Hematopoietic multipotent progenitor cell treated with erythropoietin and hydrocortisone succinate and interleukin-3 and kit ligand, for 6 days (in vitro differentiated cells): ENCODE results near the gene HPCAL1.

Experiments
- DNase-seq: peaks from one replicate; pipeline ENCODE4 v3.0.0-alpha.2; 2015

The HPCAL1 gene

DNA sequence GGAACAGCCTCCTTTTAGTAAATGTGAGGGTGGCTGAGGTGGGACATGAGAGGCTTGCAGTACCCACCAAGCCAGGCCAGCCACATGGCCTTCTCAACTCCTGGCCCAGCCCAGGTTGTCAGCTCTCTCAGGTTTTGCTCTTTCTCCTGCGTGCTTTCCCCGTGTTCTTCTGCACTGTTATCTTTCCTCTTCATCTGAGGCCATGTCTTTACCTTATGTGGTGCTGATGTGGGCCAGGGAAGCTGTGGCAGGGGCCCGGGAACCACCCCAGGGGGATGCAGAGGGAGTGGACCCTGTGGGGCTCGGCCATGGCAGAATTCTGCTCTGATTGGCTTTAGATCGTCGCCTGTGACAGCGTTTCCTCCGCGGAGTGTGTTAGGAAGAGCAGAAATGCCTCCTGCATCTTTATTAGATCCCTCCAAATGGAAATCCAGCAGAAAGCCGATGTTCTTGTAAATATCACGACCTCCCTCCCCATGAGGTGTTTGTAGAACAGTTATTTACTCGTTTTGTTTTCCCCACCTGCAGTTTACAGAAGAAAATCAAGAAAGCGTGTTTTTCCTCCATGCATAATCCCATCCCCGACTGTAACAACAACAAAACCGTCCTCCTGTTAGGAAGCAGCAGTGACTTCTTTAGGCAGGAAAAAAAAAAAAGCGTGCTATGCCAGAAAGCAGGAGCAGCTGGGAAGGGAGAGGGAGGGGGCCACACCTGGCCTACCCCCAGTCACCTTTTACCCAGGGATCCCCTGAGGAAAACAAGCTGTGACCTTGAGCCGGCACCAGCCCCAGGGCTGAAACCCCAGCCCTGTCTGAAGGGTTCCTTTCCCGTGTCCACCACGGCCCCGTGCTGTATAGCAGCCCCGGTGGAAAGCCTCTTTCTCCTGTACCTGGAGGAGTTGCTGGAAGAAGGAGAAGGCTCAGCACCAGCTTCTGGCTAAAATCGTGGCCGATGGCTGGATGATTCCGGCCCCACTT, 54.8 kb downstream of the HPCAL1 start:
- DNase-seq = no peak

DNA sequence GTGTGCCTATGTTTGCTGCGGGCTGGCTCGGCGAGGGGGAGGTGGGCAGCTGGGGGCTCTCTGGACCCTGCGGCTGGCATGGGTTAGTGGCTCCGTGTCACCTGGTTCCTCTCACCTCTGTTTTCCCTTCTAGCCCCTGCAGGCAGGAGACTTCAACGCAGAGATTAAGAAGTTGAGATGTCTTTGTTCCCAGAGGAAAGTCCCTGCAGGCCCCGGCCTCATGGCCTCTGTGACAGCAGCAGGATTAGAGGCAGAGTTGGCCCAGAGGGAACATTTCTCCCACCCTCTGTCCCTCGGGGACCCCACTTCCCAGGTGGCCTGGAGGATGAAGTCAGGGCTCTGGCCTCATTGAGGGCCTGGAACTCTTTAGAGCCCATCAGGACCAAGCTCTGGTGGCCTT, 56.5 kb downstream of the HPCAL1 start:
- no peak for DNase-seq

DNA sequence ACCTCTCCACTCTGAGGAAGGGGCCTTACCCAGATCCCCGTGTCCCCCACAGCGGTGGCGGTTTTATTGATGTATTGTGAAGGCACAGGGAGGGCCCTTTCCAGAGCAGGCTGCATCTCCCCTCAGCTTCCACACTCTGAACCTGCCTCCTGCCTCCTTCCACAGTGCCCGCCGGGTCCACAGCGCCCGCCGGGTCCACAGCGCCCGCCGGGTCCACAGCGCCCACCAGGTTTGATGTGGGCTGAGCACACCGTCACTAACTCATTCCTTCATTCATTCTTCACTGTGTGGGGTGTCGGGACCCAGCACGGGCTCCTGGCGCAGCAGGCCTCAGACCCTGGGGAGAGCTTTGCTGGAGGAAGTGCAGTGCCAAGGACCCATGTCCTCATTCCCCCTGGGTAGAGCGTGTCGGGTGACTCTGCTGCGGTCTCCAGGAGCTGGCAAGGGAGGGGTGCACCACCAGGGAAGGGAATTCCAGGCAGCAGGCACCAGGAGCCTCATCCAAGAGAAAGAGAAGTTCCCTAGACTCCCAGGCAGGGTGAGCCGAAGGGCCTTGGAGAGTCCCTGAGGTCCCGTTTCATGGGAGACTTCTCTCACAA, 57.1 kb downstream of the HPCAL1 start:
- no peak for DNase-seq

DNA sequence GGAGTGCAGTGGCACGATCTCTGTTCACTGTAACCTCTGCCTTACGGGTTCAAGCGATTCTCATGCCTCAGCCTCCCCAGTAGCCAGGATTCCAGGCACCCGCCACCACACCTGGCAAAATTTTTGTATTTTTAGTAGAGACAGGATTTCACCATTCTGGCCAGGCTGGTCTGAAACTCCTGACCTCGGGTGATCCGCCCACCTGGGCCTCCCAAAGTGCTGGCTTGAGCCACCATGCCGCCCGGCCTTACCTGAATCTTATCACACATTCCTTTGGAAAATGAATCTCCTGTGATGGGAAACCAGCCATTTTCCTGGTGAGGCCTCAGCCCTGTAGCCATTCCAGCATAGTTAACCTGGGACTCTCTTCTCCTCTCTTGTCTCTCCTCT, 57.8 kb downstream of the HPCAL1 start:
- no peak for DNase-seq

DNA sequence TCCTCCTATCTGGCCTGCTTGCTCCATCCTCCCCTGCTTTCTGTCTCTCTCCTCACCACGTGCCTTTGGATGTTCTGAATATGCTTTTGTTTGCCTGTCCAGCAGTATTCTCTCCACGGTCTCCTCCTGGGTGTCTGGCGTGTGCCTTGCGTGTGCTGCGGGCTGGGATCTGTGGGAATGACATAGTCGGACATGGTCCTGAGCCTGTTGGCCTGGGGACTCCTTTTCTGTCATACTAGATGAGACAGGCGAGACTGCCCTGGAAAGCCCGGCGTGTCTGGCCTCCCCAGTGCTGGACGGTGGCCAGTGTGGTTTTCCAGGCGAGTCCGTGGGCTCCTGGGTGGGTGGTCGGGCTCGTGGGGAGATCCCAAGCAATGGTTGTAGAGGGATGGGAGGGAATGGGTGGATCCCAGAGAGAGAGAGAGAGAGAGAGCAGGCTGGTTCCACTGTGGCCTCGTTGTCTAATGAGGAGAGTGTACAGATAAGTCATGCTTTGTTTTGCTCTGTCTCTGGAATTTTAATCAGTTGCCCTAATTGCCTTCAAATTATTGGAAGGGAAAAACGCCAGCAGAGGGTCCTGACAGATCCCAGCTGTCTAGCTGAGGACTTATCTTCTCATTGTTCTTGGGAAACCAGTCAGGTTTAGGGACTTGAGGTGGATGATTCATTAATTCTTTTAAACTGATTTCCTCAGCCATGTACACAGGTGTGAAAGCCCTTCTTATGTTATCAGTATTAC, 58.3 kb downstream of the HPCAL1 start:
- DNase-seq = no peak

DNA sequence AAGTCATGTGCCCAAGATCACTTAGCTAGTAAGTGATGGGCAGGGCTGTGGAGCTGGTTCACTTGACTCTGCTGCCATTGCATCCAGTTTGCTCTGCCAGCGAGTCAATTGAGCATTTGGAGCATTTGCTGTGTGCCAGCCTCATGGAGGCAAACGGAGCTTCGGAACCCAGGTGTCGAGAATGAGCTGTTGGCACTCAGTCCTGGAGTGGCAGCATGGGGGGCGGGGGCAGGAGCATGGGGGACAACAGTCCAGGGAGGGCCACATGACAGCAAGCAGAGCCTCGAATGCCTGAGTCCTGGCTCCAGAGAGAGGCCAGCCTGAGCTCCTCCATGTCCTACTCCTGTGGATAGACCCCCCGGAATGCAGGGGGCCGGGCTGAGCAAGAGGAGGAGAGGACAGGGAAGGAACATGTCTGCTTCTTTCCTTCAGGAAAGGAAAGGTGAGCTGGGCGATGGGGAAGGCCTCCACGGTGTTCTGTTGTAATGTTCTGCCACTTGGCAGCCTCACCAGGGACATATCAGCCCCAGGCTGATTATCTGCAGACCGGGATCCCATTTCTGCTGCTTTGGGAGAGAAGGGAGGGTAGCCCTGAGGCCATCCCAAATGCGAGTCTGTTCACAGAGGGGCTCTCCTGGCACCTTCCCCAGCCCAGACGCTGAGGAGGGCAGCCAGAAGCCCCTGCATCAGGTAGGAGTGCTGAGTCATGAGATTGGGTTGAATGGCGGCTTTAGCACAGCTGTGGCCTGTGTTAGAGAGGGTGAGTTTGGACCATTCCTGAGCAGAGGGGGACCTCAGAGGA, 59.6 kb downstream of the HPCAL1 start:
- DNase-seq = no peak

DNA sequence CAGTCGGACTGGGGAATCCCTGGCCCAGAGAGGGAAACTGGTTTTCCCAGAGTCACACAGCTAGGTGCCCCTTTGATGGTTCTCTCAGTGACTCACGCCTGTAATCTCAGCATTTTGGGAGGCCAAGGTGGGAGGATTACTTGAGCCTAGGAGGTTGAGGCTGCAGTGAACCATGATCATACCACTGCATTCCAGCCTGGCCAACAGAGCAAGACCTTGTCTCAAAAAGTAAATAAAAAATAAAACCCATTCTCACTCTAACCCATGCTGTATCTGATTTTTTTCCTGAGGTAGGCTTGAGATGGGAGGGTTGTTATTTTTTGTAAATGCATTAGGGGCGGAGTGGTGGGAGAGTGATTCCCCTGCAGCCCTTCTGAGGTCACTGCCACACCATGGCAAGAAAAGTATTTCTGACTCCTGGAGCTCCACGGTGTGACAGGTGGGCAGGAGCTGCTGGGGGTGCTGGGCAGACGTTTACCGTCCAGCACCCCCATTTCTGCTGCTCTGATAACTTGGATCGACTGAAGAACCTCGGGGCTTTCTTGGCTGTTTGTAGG, 60.3 kb downstream of the HPCAL1 start:
- no peak for DNase-seq

DNA sequence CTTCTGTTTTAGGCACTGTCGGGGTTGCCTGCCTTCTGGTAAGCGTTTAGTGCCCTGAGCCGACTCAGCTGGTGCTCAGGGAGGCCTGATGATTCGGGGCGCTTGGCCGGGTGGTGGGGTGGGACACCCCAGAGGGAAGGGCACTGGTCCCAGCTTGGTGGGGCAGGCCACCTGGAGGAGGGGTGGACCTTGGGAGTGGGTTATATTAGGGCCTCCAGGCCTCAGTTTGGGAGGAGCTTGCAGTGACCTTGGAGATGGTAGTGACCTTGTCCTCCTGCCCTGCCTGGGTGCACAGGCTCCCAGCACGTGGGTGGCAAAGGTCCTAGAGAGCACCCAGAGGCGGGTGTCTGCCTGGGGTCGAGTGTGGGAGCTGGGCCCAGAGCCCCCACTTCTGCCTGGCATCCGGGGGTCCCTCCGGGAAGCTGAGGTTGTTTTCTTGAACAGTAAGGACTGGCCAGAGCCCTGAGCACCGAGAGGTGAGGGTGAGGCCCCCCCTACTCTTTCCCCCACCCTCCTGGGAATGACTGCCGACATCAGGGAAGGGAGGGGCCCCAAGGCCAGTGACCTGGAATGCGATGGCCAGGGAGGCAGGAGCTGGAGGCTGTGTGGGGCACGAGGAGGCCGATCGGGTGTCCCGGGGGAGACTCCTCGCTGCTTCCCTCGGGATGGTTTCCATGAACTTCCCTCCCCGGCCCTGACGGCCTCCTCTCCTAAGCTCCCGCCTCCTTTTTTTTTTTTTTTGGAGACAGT, 61.3 kb downstream of the HPCAL1 start:
- no peak for DNase-seq

DNA sequence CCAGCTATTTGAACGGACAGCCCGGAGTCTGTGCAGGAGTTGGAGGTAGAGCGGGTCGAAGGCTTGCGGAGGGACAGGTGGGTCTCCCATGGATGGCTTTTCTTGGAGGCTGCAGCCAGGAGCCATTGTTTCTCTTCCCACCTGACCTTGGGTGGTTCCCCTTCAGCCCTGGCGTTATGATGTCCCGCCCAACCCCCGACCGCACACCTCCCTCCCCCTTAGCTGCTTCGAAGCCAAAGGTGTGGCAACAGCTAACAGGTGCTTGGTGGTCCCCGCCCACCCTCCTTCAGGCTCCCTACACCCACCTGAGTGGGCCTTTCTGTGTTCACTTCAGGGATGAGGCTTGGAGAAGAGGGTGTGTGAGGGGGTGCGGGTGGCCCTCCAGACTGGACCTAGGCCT, 62.7 kb downstream of the HPCAL1 start:
- no peak for DNase-seq

DNA sequence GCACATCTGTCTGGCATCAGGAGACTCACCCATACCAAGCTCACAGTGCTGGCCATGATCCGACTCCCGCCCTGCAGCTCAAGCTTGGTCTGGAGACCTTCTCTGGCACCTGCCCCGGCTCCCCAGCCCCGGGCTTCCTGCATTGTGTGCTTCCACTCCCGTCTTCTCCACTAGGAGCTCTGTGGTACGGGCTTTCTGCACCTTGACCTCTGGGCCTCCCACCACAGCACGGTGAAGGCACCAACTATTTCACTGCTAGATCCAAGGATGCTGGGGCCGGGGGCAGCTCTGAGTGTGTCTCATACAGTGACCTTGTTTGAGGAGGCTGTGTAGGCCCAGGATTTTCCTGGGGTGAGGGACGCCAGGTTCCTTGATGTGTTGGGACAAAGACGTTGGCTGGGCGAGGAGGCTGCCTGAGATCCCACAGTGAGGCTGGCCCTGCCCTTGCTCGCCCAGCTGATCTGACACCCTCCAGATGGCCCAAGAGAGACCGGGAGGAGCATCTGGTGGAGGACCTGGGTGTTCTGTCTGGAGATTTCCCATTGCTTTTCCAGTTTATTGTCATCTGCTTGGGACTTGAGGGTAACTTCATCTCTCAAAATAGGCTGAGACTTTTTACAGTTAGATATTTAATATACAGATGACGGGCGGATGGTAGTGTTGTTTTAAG, 64.0 kb downstream of the HPCAL1 start:
- DNase-seq = no peak

DNA sequence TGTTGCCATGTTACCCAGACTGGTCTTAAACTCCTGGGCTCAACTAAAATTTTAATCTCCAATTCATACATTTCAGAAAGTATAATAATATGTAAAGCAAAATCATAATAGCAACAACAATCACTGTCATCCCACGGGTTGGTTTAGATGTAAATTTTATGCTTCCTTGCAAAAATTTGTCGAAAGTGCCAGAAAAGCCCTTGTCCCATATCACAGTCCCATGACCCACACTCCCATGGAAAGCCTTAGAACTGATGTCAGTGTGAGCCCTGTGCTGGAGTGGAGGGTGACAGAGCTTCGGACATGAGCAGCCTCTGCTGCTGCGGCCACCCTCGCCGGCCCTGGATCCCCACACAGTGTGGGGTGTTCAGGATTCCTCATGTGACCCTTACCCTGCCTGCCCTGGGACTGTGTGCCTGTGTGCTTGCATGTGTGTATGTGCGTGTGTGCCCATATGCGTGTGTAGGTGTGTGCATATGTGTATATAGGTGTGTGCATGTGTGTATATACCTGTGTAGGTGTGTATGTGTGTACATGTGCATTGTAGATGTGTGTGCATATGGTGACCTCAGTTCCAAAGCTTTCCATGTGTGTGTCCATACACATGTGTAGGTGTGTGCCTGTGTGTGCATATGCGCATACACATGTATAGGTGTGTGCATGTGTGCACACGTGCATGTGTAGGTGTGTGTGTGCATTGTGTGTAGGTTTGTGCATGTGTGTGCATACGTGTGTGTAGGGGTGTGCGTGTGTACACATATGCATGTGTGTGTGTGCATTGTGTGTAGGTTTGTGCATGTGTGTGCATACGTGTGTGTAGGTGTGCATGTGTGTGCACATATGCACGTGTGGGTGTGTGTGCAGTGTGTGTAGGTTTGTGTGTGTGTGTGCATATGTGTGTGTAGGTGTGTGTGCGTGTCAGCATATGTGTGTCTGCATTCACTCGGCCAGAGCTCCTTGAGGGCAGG, 65.1 kb downstream of the HPCAL1 start:
- no peak for DNase-seq

DNA sequence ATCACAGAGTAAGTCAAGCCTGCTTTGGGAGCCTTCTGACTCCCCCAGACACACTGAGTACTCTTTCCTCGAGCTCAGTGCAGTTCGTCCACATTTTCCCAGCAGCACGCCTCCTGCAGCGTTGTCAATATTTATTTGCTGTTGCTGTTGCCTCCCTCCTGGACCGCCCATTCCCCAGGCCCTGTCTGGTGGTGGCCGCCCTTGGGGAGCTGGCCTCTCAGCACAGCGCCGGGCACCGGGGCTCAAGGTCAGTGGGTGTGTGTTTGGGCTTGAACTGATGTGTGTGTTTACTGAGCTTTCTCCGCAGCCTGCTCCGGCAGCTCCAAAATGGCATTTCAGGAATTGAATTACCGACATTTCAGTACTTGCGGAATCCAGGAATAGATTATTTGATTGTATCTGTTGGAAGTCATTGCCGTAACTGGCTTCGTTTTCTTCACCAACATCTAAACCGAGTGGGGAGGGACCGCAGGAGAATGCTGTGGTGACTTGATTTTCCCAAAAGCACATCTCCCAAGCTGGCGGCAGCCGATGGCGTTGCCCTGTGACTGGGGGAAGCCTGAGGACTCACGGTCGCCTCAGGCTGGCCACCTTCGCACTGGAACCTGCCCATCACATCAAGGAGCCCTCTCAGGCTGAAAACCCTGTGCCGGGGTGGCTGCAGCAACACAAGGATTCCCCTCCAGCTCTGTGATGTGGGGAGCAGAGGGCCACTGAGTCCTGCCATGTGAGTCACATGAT, 66.0 kb downstream of the HPCAL1 start:
- DNase-seq = no peak

DNA sequence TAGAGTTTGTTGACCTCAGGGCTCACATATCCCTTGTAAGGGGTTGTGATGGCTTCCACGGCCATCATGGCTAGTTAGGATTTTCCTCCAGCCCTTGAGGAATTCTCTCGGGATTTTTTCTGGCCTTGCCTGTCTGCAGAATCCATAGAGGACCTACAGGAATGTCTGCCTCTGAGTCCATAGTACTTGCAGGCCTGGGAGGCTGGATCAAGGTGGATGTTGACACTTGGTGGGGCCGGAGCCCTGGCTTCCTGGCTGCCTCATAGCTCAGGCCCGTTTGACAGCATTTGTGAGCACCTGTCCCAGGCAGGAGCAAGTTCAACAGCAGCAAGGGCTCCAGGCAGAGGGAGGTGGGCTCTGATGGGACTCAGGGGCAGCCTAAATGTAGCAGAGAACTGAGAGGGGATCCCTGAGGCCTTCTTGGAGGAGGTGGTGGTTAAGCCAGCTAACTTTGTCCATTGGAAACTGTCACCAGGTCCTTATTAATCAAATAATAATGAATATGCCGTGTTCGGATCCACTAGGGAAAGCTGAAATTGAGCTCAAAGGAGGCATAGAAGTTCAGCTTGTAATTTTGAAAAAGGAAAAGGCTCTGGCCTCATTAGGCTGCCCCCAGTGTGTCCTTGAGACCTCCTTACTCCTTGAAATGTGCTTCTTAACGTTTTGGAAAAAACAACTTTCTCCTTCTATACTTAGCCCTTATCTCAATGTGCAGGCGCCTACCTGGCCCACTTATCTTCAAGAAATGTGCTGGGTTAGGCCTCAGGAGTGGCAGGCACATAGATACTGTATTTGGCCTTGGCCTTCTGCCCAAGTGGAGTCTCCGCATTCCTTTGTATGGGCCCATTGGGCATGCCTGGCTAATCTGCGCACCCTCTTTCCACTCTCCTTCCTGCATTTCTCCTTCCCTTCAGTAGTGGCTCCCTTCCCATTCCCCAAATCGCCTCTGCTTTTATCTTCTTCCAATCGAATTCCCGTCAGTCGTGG, 66.9 kb downstream of the HPCAL1 start:
- DNase-seq = peak; percentile 90

DNA sequence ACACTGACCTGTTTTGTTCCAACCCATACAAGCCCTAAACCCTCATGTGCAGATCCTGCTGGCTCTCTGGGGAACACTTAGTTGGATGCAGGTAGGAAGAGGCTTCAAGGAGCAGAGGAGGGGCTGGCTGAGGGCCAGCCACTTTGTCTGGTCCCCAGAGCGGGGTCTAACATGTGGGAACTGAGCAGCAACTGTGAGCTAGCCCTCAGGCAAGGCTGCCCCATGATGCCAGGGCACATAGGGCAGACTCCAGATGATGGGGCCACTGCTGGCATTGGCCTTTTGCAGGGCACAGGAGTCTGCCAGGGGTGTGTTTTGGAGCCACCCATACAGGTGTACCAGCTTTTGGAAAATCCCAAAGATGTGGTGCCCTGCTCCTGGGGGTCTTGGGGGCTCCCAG, 67.7 kb downstream of the HPCAL1 start:
- DNase-seq = no peak

DNA sequence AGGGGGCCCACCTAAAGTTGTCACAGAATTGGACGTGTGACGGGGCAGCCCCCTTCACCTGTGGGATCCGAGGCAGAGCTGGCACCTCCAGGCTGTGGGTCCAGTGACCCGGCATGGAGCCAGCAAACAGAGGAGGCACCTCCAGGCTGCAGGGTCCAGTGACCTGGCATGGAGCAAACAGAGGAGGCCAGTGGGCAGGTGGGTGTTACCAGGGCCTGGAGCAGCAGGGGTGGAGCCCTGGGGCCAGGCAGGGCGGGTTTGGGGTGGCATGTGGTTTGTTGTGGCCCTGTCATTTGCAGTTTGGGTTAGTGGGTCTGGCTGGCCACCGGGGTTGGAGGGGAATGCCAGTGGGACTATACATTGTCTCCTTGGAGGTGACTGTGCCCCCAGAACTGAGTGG, 68.2 kb downstream of the HPCAL1 start:
- no peak for DNase-seq

DNA sequence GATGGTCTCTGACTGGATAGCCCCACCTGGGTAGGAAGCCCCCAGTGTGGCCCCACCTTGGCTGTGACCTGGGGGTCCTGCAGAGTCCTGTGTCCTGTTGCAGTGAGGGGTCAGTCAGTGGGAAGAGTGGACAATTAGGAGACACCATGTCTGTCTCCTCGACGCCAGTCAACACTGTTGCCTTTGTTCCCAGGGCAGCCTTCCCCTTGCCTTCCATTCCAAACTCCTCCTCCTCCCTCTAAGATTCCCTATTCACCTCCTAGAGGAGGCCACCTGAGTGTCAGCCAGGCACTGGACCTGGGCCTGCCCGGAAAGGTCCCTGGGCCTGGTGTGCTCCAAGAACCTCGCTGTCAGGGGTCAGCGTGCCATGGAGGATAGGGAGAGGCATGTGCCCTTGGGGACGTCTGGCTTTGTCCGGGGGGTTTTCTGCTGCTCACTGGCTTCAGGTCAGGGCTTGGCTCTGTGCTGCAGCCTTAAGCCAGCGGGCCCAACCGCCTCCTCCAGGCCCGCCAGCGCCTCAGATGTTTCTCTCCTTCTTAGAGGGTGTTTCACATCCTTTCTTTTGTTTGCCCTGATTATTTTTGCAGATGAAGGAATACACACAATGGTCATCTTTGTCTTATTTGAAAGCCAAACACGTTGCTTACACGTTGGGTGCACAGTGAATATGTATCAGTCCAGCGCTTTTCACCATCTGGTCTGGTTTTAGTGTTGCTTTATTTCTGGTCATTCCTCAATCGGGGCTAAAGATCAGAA, 68.9 kb downstream of the HPCAL1 start:
- no peak for DNase-seq

DNA sequence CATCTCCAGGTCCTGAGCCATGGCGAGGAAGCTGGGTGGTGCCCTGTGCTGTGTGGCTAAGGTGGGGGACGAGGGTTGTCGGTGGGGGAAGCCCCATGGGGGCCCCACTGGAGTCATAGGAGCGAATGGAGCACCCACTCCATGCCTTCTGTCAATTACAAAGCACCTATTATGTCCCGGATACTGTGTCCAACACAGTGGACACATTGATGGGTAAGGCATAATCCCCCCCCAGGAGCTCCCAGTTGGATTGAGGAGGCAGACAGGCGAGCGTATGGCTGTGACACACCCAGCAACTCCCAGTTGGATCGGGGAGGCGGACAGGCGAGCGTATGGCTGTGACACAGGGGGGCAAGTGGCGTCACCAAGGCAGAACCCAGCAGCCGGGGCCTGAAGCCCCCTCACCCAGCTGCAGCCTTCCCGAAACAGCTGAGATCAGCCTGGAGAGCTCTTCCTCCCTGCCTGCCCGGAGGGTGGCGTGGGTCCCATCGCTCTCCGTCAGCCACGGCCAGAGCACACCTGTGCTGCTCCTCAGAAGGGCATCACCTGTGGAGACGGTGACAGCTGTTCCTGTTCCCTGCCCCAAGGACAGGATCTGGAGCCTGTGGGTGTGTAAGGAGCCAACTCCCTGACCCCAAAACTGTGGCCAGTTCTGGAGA, 69.6 kb downstream of the HPCAL1 start:
- no peak for DNase-seq
